GM19043 (cell line): ENCODE measurements around the gene YTHDF2.

Experiments
- ATAC-seq: cut with Tn5 transposase; IDR thresholded peaks from one replicate; pipeline ENCODE4 v1.9.1; 2021; ENCODE audit warnings: low read depth; ENCODE audit not compliant: unreplicated experiment

The YTHDF2 gene

GRCh38 chr1:28796352-28797211 is 59.8 kb downstream of the YTHDF2 start:
- no peak for ATAC-seq

GRCh38 chr1:28800324-28800723 is 63.6 kb downstream of the YTHDF2 start:
- no peak for ATAC-seq

GRCh38 chr1:28801461-28801860 is 64.7 kb downstream of the YTHDF2 start:
- ATAC-seq: no peak

- no peak for ATAC-seq
Measured at GRCh38 chr1:28803051-28803450, 66.3 kb downstream of the YTHDF2 start.

- no peak for ATAC-seq
Measured at GRCh38 chr1:28803662-28804061, 66.9 kb downstream of the YTHDF2 start.

- no peak for ATAC-seq
Measured at GRCh38 chr1:28804071-28804470, 67.3 kb downstream of the YTHDF2 start.

GRCh38 chr1:28807046-28807445 is 70.3 kb downstream of the YTHDF2 start:
- no peak for ATAC-seq

GRCh38 chr1:28807986-28808385 is 71.2 kb downstream of the YTHDF2 start:
- ATAC-seq: no peak

GRCh38 chr1:28811369-28811765 is 74.6 kb downstream of the YTHDF2 start:
- no peak for ATAC-seq

GRCh38 chr1:28811766-28812668 is 75.3 kb downstream of the YTHDF2 start, which contains the start of gene OPRD1:
Gene OPRD1, plus strand, starts transcription at chr1:28812170. Its CDS starts 214 bp downstream, at chr1:28812384.
- ATAC-seq: no peak

- no peak for ATAC-seq
Measured at GRCh38 chr1:28812669-28813468, 76.1 kb downstream of the YTHDF2 start.

GRCh38 chr1:28813931-28814465 is 77.3 kb downstream of the YTHDF2 start:
- no peak for ATAC-seq

- no peak for ATAC-seq
Measured at GRCh38 chr1:28815533-28816185, 78.9 kb downstream of the YTHDF2 start.

GRCh38 chr1:28817133-28817532 is 80.4 kb downstream of the YTHDF2 start:
- no peak for ATAC-seq

- no peak for ATAC-seq
Measured at GRCh38 chr1:28819020-28819419, 82.3 kb downstream of the YTHDF2 start.
